HepG2 (cell line): Measurements from ENCODE around the gene FAM187B. TPM values are rescaled to one million over a fixed set of nuclear protein-coding genes. Genes with fewer than 3 reads are reported as not detected.

Source experiments
- HNF4A ChIP-seq: sonication (generic); formaldehyde crosslinking; IDR thresholded peaks from 2 replicates; pipeline ENCODE4 v1.4.0; 2020; ENCODE audit warnings: missing genetic modification reagents
- POGZ ChIP-seq: sonication (generic); formaldehyde crosslinking; IDR thresholded peaks from 2 replicates; pipeline ENCODE4 v1.4.0; 2020; ENCODE audit warnings: mild to moderate bottlenecking, missing genetic modification reagents
- REST ChIP-seq, 2 experiments: IDR thresholded peaks; 2 replicates each; pipeline ENCODE4 v1.6.1; 2011 to 2012; ENCODE audit warnings: low read length in 2 of 2, borderline replicate concordance in 1 of 2, low read depth in 1 of 2, mild to moderate bottlenecking in 1 of 2, moderate library complexity in 1 of 2
- TARDBP ChIP-seq: sonication (generic); formaldehyde crosslinking; IDR thresholded peaks from 2 replicates; pipeline ENCODE4 v1.8.0; 2022; ENCODE audit warnings: mild to moderate bottlenecking, missing genetic modification reagents
- TGIF2 ChIP-seq: IDR thresholded peaks from 2 replicates; pipeline ENCODE4 v1.6.1; 2016; ENCODE audit warnings: control low read depth, missing compliant biosample characterization
- ZBTB2 ChIP-seq: sonication (generic); formaldehyde crosslinking; IDR thresholded peaks from 2 replicates; pipeline ENCODE4 v1.8.0; 2022; ENCODE audit warnings: low read depth, missing genetic modification reagents
- ZFP91 ChIP-seq: sonication (generic); formaldehyde crosslinking; IDR thresholded peaks from 2 replicates; pipeline ENCODE4 v1.9.0; 2022; ENCODE audit warnings: missing genetic modification reagents, mild to moderate bottlenecking, borderline replicate concordance
- ZKSCAN5 ChIP-seq: sonication (generic); formaldehyde crosslinking; IDR thresholded peaks from 2 replicates; pipeline ENCODE4 v1.5.1; 2020; ENCODE audit warnings: mild to moderate bottlenecking, missing genetic modification reagents
- ZNF138 ChIP-seq: sonication (generic); formaldehyde crosslinking; IDR thresholded peaks from 2 replicates; pipeline ENCODE4 v1.5.0; 2020; ENCODE audit warnings: mild to moderate bottlenecking, low read depth, missing genetic modification reagents
- ZNF331 ChIP-seq: sonication (generic); formaldehyde crosslinking; IDR thresholded peaks from 2 replicates; pipeline ENCODE4 v1.4.0; 2020; ENCODE audit warnings: missing genetic modification reagents
- ZNF354B ChIP-seq: sonication (generic); formaldehyde crosslinking; IDR thresholded peaks from 2 replicates; pipeline ENCODE4 v1.8.0; 2022; ENCODE audit warnings: mild to moderate bottlenecking, missing genetic modification reagents
- ZNF547 ChIP-seq: sonication (generic); formaldehyde crosslinking; IDR thresholded peaks from 2 replicates; pipeline ENCODE4 v1.5.1; 2020; ENCODE audit warnings: mild to moderate bottlenecking, missing genetic modification reagents
- ZNF646 ChIP-seq: sonication (generic); formaldehyde crosslinking; IDR thresholded peaks from 2 replicates; pipeline ENCODE4 v1.9.0; 2021; ENCODE audit warnings: mild to moderate bottlenecking, missing genetic modification reagents
- ZNF816 ChIP-seq: sonication (generic); formaldehyde crosslinking; IDR thresholded peaks from 2 replicates; pipeline ENCODE4 v1.8.0; 2022; ENCODE audit warnings: missing genetic modification reagents, mild to moderate bottlenecking, borderline replicate concordance
- polyA plus RNA-seq, 8 experiments: library from polyadenylated mRNA; depleted of rRNA in 3 of 8; stranded (reverse) in 7 of 8; unstranded in 1 of 8; fragments of >200 nt; fragmentation: Illumina TruSeq in 4 of 8; extraction: Trizol in 4 of 8; gene quantifications; 2 replicates each; pipeline versions ENCODE4 v1.2.1 to v1.2.3, GENCODE V29; 2011 to 2016; ENCODE audit warnings: low read depth in 4 of 8, missing spikeins in 1 of 8, mixed read lengths in 1 of 8; ENCODE audit not compliant: insufficient read depth in 1 of 8
- total RNA-seq, 5 experiments: library from RNA; depleted of rRNA; stranded (reverse); fragments of >200 nt; fragmentation: Illumina TruSeq; extraction: Trizol; gene quantifications; 2 replicates each; pipeline ENCODE4 v1.2.3, GENCODE V29; 2016; ENCODE audit warnings: low read depth in 1 of 5

Gene FAM187B
- total and polyA plus RNA-seq, 2 of the 13 experiments (the other 11 are each of a cell fraction or from before 2014, with no cell fraction given): not detected

GRCh38 chr19:35253316-35254286 lies 25.1 kb upstream of the FAM187B start (continued):
- TF ChIP-seq ZNF646 (CRISPR knock-in tag) (no peak), ZNF138 (CRISPR knock-in tag) (no peak), ZBTB2 (CRISPR knock-in tag) (no peak), TGIF2 (CRISPR knock-in tag) (0 out of 2 replicates have a peak, but pooled peaks have one; percentile 60), ZFP91 (CRISPR knock-in tag) (peak; percentile 61; the same call in 1 of the 2 replicates), REST (IDR thresholded peaks at IDR 0.05; ENCODE audit: borderline replicate concordance in 1 of 2, low read depth in 1 of 2, low read length in 2 of 2) (no peak), ZNF331 (CRISPR knock-in tag) (peak; percentile 30; the same call in 1 of the 2 replicates), HNF4A (peak; percentile 14; the same call in 1 of the 2 replicates), ZNF354B (CRISPR knock-in tag) (no peak), TARDBP (CRISPR knock-in tag) (peak; percentile 58; the same call in 1 of the 2 replicates), POGZ (CRISPR knock-in tag) (0 out of 2 replicates have a peak, but pooled peaks have one; percentile 17), ZKSCAN5 (CRISPR knock-in tag) (no peak), ZNF816 (CRISPR knock-in tag) (no peak), ZNF547 (CRISPR knock-in tag) (no peak)
